Natural killer cell (primary cell): Measurements from ENCODE around the gene SLC35F4. TPM values are rescaled to one million over a fixed set of nuclear protein-coding genes. Genes with fewer than 3 reads are reported as not detected.

ENCODE experiments used
- ATAC-seq, 3 donors: fragments of 150-1000 bp in 2 of 3; fragments of 200-7000 bp in 1 of 3; cut with Tn5 transposase; 1 replicate in 1 of 3; 2 replicates in 2 of 3; pipeline ENCODE4 v1.10.0; 2021; ENCODE audit warnings: mild to moderate bottlenecking in 2 of 3, moderate library complexity in 2 of 3
- DNase-seq, 2 donors: peaks; one replicate each; pipeline versions ENCODE4 v3.0.0 to v3.0.0-alpha.2; 2013 to 2021; ENCODE audit warnings: mixed read lengths in 1 of 2
- H3K27ac ChIP-seq: one replicate; pipeline ENCODE4 v1.5.1; 2013; ENCODE audit warnings: mild to moderate bottlenecking, low read length
- H3K27me3 ChIP-seq: one replicate; pipeline ENCODE4 v1.6.1; 2013; ENCODE audit warnings: low read length; ENCODE audit not compliant: control insufficient read depth, insufficient read depth
- H3K36me3 ChIP-seq: one replicate; pipeline ENCODE4 v1.6.1; 2013; ENCODE audit warnings: low read length; ENCODE audit not compliant: control insufficient read depth, insufficient read depth
- H3K4me1 ChIP-seq: one replicate; pipeline ENCODE4 v1.6.1; 2013; ENCODE audit warnings: low read length; ENCODE audit not compliant: control insufficient read depth, insufficient read depth
- H3K4me3 ChIP-seq: one replicate; pipeline ENCODE4 v1.5.1; 2013; ENCODE audit warnings: low read length
- H3K9me3 ChIP-seq: one replicate; pipeline ENCODE4 v1.6.1; 2013; ENCODE audit warnings: low read length; ENCODE audit not compliant: control insufficient read depth, insufficient read depth
- H3K27ac Mint-ChIP-seq, 2 donors: one replicate each; pipeline ENCODE4 v1.8.0; 2022; ENCODE audit warnings: mild to moderate bottlenecking in 2 of 2, mixed read lengths in 2 of 2, moderate library complexity in 1 of 2
- H3K27me3 Mint-ChIP-seq, 2 donors: one replicate each; pipeline ENCODE4 v1.8.0; 2022; ENCODE audit warnings: low read depth in 2 of 2, mixed read lengths in 2 of 2
- H3K36me3 Mint-ChIP-seq: one replicate; pipeline ENCODE4 v1.8.0; 2022; ENCODE audit warnings: mixed read lengths
- H3K4me1 Mint-ChIP-seq, 2 donors: one replicate each; pipeline ENCODE4 v1.8.0; 2022; ENCODE audit warnings: mixed read lengths in 2 of 2
- H3K4me3 Mint-ChIP-seq: one replicate; pipeline ENCODE4 v1.8.0; 2022; ENCODE audit warnings: mild to moderate bottlenecking, moderate library complexity, mixed read lengths
- H3K9me3 Mint-ChIP-seq, 2 donors: one replicate each; pipeline ENCODE4 v1.8.0; 2022; ENCODE audit warnings: mixed read lengths in 2 of 2
- WGBS: methylation state at CpG from one replicate; pipeline ENCODE4 v1.1.7; 2013; ENCODE audit warnings: missing lambda C conversion rate; ENCODE audit not compliant: insufficient coverage; 5-methylcytosine and 5-hydroxymethylcytosine counted together
- intact Hi-C: fragments of 100-400 bp; cut with micrococcal nuclease; formaldehyde crosslinking; loops from one replicate; pipeline ENCODE4 v1.14.2; 2022
- total RNA-seq, 4 donors: library from RNA; stranded (reverse); fragments of 120-200 nt in 1 of 4; gene quantifications; one replicate each; pipeline versions ENCODE4 v1.2.3 to v1.2.4, GENCODE V29; 2013 to 2022
- TF ChIP-seq, protein P1 (sequence below): fragments of 200-600 bp; IDR thresholded peaks from one replicate; pipeline ENCODE4 v1.8.0; 2022; ENCODE audit warnings: antibody characterized with exemption

SLC35F4 gene
- total RNA-seq, 3 donors from 2014 or later (not counting 1 experiment from before 2014, with no cell fraction given) = not detected

- Mint-ChIP-seq H3K27me3 (no peaks in the 10 kb centered on the region), H3K9me3 (peaks cover 0 to 2% of the 10 kb centered on the region in 2 donors), H3K36me3 (no peaks in the 10 kb centered on the region), H3K27ac (no peak overlapping the region), H3K4me3 (no peak overlapping the region), H3K4me1 (no peaks in the 10 kb centered on the region)
- H3K36me3 ChIP-seq = no peaks in the 10 kb centered on the region
- H3K27me3 ChIP-seq = no peaks in the 10 kb centered on the region
- DNase-seq = no peak
- no peak overlapping the region for H3K27ac ChIP-seq
- H3K4me3 ChIP-seq = no peak overlapping the region
- no peaks in the 10 kb centered on the region for H3K4me1 ChIP-seq
- ATAC-seq = no peak
- no peaks in the 10 kb centered on the region for H3K9me3 ChIP-seq
- TF ChIP-seq, protein P1, sequence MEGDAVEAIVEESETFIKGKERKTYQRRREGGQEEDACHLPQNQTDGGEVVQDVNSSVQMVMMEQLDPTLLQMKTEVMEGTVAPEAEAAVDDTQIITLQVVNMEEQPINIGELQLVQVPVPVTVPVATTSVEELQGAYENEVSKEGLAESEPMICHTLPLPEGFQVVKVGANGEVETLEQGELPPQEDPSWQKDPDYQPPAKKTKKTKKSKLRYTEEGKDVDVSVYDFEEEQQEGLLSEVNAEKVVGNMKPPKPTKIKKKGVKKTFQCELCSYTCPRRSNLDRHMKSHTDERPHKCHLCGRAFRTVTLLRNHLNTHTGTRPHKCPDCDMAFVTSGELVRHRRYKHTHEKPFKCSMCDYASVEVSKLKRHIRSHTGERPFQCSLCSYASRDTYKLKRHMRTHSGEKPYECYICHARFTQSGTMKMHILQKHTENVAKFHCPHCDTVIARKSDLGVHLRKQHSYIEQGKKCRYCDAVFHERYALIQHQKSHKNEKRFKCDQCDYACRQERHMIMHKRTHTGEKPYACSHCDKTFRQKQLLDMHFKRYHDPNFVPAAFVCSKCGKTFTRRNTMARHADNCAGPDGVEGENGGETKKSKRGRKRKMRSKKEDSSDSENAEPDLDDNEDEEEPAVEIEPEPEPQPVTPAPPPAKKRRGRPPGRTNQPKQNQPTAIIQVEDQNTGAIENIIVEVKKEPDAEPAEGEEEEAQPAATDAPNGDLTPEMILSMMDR = no peak
- intact Hi-C loops = no loop called here
- 49% methylated on average over 2 of the region's 2 CpGs for WGBS
Measured at GRCh38 chr14:57575482-57575881, 290.4 kb downstream of the SLC35F4 start.

GRCh38 chr14:57574617-57575288 is 291.1 kb downstream of the SLC35F4 start:
- Mint-ChIP-seq H3K27ac (no peak overlapping the region), H3K4me3 (no peak overlapping the region)

DNA sequence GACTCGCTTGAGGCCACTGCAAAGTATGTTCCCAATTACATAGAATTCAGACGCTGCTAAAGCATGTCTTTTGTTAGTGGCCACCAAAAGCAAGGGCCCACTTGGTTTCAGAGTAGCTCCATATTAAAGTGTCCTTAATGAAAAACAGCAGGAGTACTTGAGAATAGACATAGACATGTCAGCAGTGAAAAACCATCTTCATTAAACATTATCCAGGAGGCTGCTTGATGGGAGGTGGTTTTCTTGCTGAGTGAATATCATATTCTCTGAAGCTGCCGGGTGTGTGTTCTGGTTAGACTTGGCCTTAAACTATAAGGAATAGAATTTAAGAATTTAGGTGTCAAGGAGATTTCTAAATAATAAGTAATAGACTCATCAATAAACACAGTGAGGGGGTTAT is 292.7 kb downstream of the SLC35F4 start:
- Mint-ChIP-seq H3K9me3 (peaks cover 6% of the 10 kb centered on the region in 2 donors), H3K27me3 (no peaks in the 10 kb centered on the region), H3K4me3 (no peak overlapping the region), H3K4me1 (no peaks in the 10 kb centered on the region), H3K36me3 (no peaks in the 10 kb centered on the region), H3K27ac (no peak overlapping the region)
- Histone ChIP-seq H3K4me1 (no peaks in the 10 kb centered on the region), H3K36me3 (no peaks in the 10 kb centered on the region), H3K27me3 (no peaks in the 10 kb centered on the region), H3K27ac (no peak overlapping the region), H3K9me3 (no peaks in the 10 kb centered on the region), H3K4me3 (no peak overlapping the region)
- no peak for ATAC-seq
- DNase-seq = no peak
- intact Hi-C loops = no loop called here
- 89% methylated on average over 3 of the region's 3 CpGs for WGBS
- TF ChIP-seq, protein P1 = no peak

More at GRCh38 chr14:57574617-57575288, 291.1 kb downstream of the SLC35F4 start:
- Histone ChIP-seq H3K4me3 (no peak overlapping the region), H3K9me3 (no peaks in the 10 kb centered on the region), H3K27ac (no peak overlapping the region), H3K36me3 (no peaks in the 10 kb centered on the region), H3K4me1 (no peaks in the 10 kb centered on the region), H3K27me3 (no peaks in the 10 kb centered on the region)
- H3K9me3 Mint-ChIP-seq = peaks cover 0 to 2% of the 10 kb centered on the region in 2 donors
- intact Hi-C loops = no loop called here
- TF ChIP-seq, protein P1 = no peak
- no peaks in the 10 kb centered on the region for H3K27me3 Mint-ChIP-seq
- no peaks in the 10 kb centered on the region for H3K36me3 Mint-ChIP-seq
- no peaks in the 10 kb centered on the region for H3K4me1 Mint-ChIP-seq
- no peak for DNase-seq
- no peak for ATAC-seq
- 54% methylated on average over 5 of the region's 5 CpGs for WGBS

GRCh38 chr14:57568554-57568953 is 297.3 kb downstream of the SLC35F4 start:
- ATAC-seq = no peak
- intact Hi-C loops = no loop called here
- 90% methylated on average over 4 of the region's 4 CpGs for WGBS
- H3K27ac ChIP-seq = no peak overlapping the region
- Mint-ChIP-seq H3K27me3 (no peaks in the 10 kb centered on the region), H3K36me3 (no peaks in the 10 kb centered on the region), H3K27ac (no peak overlapping the region), H3K4me1 (no peaks in the 10 kb centered on the region), H3K4me3 (no peak overlapping the region), H3K9me3 (peaks cover 8 to 9% of the 10 kb centered on the region in 2 donors)
- no peak overlapping the region for H3K4me3 ChIP-seq
- TF ChIP-seq, protein P1 = no peak
- H3K27me3 ChIP-seq = no peaks in the 10 kb centered on the region
- no peak for DNase-seq
- H3K36me3 ChIP-seq = no peaks in the 10 kb centered on the region
- H3K4me1 ChIP-seq = no peaks in the 10 kb centered on the region
- H3K9me3 ChIP-seq = no peaks in the 10 kb centered on the region
